Uterus (tissue), 4 donors: ENCODE results near the gene EXOSC1. TPM values are rescaled to one million over a fixed set of nuclear protein-coding genes. Genes with fewer than 3 reads are reported as not detected.

Experiments
- DNase-seq, 2 donors: peaks; one replicate each; pipeline ENCODE4 v3.0.0-alpha.2; 2019 to 2020
- H3K27ac ChIP-seq, 2 donors: fragments of 200-600 bp; sonication (generic); 1 replicate in 1 of 2; 2 replicates in 1 of 2; pipeline ENCODE4 v1.5.1; 2016 to 2018
- H3K27me3 ChIP-seq, 2 donors: fragments of 200-600 bp; sonication (generic); one replicate each; pipeline ENCODE4 v1.5.1; 2018 to 2019; ENCODE audit warnings: control low read depth in 1 of 2
- H3K36me3 ChIP-seq, 2 donors: fragments of 200-600 bp; sonication (generic); one replicate each; pipeline ENCODE4 v1.5.1; 2019; ENCODE audit warnings: control low read depth in 1 of 2
- H3K4me1 ChIP-seq, 2 donors: fragments of 200-600 bp; sonication (generic); one replicate each; pipeline ENCODE4 v1.5.1; 2018 to 2019; ENCODE audit warnings: control low read depth in 1 of 2
- H3K4me3 ChIP-seq, 2 donors: fragments of 200-600 bp; sonication (generic); 1 replicate in 1 of 2; 2 replicates in 1 of 2; pipeline ENCODE4 v1.5.1; 2018 to 2019; ENCODE audit warnings: mild to moderate bottlenecking in 1 of 2
- H3K9me3 ChIP-seq, 2 donors: fragments of 200-600 bp; sonication (generic); one replicate each; pipeline ENCODE4 v1.5.1; 2019; ENCODE audit warnings: control low read depth in 1 of 2
- POLR2A ChIP-seq, 2 donors: fragments of 450-650 bp; IDR thresholded peaks; one replicate each; pipeline ENCODE4 v1.6.1; 2016; ENCODE audit warnings: antibody characterized with exemption in 2 of 2, mild to moderate bottlenecking in 1 of 2, moderate library complexity in 1 of 2
- intact Hi-C: fragments of 100-400 bp; cut with DNase I; formaldehyde crosslinking; loops from one replicate; pipeline ENCODE4 v1.15.1; 2023; ENCODE audit warnings: low total_unique reads
- total RNA-seq, 4 donors: library from RNA; depleted of rRNA in 3 of 4; stranded (reverse); fragments of >200 nt in 3 of 4; gene quantifications; one replicate each; pipeline versions ENCODE4 v1.1.0 to v1.2.4, GENCODE V29; 2014 to 2023
- TF ChIP-seq, protein P1 (sequence below), 4 experiments: fragments of 200-600 bp in 2 of 4; fragments of 450-650 bp in 2 of 4; sonication (generic) in 2 of 4; IDR thresholded peaks; one replicate each; pipeline ENCODE4 v1.5.1; 2016 to 2019; ENCODE audit warnings: antibody characterized with exemption in 4 of 4, mild to moderate bottlenecking in 2 of 4, moderate library complexity in 1 of 4
- donor health status: DM: yes; HTN: yes; CAD: no.

EXOSC1 gene
- total RNA-seq, 4 donors from 2014 or later, result 26.7 to 349 (median 48.3) TPM

DNA sequence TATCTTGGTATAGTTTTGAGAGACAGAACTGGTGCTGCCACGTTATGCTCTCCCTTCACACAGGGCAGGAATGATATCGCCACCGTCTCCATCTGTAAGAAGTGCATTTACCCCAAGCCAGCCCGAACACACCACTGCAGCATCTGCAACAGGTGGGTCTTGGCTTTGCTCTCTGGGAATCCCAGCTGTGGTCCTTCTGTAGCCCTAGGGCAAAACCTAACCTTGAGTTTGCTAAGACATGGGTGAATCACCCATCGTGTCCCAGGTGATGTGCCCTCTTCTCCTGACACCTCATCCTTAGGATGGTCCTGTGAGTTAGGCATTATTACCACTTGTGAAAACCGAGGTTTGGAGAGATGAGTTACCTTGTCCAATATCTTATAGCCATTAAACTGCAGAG lies 6.5 kb upstream of the EXOSC1 start:
- Histone ChIP-seq H3K4me3 (no peak overlapping the region), H3K27me3 (no peaks in the 10 kb centered on the region), H3K27ac (no peak overlapping the region), H3K9me3 (no peaks in the 10 kb centered on the region), H3K4me1 (no peaks in the 10 kb centered on the region), H3K36me3 (no peaks in the 10 kb centered on the region)
- no peak for TF ChIP-seq POLR2A (IDR thresholded peaks at IDR 0.05)
- TF ChIP-seq, protein P1, sequence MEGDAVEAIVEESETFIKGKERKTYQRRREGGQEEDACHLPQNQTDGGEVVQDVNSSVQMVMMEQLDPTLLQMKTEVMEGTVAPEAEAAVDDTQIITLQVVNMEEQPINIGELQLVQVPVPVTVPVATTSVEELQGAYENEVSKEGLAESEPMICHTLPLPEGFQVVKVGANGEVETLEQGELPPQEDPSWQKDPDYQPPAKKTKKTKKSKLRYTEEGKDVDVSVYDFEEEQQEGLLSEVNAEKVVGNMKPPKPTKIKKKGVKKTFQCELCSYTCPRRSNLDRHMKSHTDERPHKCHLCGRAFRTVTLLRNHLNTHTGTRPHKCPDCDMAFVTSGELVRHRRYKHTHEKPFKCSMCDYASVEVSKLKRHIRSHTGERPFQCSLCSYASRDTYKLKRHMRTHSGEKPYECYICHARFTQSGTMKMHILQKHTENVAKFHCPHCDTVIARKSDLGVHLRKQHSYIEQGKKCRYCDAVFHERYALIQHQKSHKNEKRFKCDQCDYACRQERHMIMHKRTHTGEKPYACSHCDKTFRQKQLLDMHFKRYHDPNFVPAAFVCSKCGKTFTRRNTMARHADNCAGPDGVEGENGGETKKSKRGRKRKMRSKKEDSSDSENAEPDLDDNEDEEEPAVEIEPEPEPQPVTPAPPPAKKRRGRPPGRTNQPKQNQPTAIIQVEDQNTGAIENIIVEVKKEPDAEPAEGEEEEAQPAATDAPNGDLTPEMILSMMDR (IDR thresholded peaks at IDR 0.05), result no peak
- DNase-seq, result no peak
- intact Hi-C loops, result no loop called here

DNA sequence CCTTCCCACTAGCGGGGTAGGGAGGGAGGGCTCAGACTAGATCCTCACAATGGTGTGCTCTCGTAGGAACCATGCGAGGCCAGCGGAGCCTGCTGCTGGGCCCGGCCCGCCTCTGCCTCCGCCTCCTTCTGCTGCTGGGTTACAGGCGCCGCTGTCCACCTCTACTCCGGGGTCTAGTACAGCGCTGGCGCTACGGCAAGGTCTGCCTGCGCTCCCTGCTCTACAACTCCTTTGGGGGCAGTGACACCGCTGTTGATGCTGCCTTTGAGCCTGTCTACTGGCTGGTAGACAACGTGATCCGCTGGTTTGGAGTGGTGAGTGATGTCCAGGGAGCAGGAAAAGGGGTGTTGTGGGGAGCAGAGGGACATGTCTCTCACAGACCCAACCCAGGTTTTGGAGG lies 5.8 kb upstream of the EXOSC1 start:
- DNase-seq, result no peak
- Histone ChIP-seq H3K4me3 (no peak overlapping the region), H3K36me3 (no peaks in the 10 kb centered on the region), H3K9me3 (no peaks in the 10 kb centered on the region), H3K4me1 (no peaks in the 10 kb centered on the region), H3K27me3 (no peaks in the 10 kb centered on the region), H3K27ac (no peak overlapping the region)
- no peak for TF ChIP-seq POLR2A (IDR thresholded peaks at IDR 0.05)
- TF ChIP-seq, protein P1 (IDR thresholded peaks at IDR 0.05), result no peak
- intact Hi-C loops, result no loop called here

DNA sequence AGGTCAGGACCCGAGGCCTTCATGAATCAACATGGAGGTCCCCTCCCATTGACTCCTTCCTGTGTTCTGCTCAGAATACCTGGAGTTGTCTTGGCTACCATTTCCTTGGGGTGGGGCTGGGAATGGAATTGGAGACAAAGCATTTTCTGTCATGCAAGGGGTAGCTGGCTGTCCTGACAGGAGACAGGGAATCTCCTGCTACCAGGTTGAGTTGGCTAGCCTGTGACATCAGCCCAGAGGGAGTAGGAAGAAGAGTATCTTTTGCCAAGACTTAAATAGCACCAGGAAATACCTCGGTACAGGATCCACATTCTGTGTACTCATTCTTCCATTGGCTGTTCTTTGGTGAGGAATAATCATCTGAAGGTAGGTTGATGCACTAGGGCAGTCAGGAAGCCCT lies 5.0 kb upstream of the EXOSC1 start:
- no peak for TF ChIP-seq POLR2A (IDR thresholded peaks at IDR 0.05)
- TF ChIP-seq, protein P1 (IDR thresholded peaks at IDR 0.05), result no peak
- intact Hi-C loops, result no loop called here
- no peaks in the 10 kb centered on the region for H3K4me1 ChIP-seq

DNA sequence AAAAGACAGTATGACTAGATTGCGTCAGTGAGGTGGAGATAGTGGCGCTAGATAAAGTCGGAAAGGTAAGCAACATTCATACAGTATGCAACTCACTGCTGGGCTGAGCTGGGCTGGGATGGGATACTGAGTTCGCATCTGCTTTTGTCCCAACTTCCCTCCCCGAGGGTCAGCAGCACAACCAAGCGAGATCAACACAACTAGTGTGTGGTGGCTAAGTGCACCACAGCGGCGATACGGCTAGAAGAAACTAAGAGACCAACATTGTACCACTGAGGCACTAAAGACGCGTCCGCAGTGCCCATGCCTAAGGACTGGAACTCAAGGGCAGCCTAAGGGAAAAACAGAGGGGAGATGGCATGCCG lies 467 bp downstream of the EXOSC1 start:
- H3K4me1 ChIP-seq, result no peaks in the 10 kb centered on the region

More for the DNA sequence above, 5.0 kb upstream of the EXOSC1 start:
- Histone ChIP-seq H3K9me3 (no peaks in the 10 kb centered on the region), H3K36me3 (no peaks in the 10 kb centered on the region), H3K4me3 (no peak overlapping the region), H3K27me3 (no peaks in the 10 kb centered on the region), H3K27ac (no peak overlapping the region)
- DNase-seq, result no peak

DNA sequence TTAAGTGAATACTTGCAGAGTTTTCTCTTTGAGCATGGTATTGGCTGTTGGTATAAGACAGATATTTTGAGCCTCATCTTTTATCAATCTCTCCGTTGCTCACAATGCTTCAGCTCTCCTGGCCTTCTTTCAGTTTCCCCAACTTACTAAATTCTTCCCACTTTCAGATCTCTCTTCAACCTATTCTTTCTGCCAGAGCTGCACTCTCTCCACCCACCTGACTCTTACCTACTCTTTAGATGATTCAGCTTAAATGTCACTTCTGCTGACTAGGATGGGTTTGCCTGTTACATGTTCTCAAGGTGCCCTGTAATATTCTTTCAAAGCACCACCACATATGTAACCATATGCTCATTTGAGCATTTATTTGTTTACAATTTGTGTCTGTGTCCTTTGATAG lies 1.6 kb downstream of the EXOSC1 start:
- no peak overlapping the region for H3K27ac ChIP-seq
- H3K9me3 ChIP-seq, result no peaks in the 10 kb centered on the region
- no peaks in the 10 kb centered on the region for H3K27me3 ChIP-seq
- intact Hi-C loops, result no loop called here
- no peak for DNase-seq
- TF ChIP-seq, protein P1 (IDR thresholded peaks at IDR 0.05), result no peak
- TF ChIP-seq POLR2A (IDR thresholded peaks at IDR 0.05), result no peak
- H3K36me3 ChIP-seq, result no peaks in the 10 kb centered on the region
- no peak overlapping the region for H3K4me3 ChIP-seq
- H3K4me1 ChIP-seq, result no peaks in the 10 kb centered on the region

More for the DNA sequence above, 467 bp downstream of the EXOSC1 start:
- Histone ChIP-seq H3K4me3 (peak overlapping the region; percentile 65 to 88), H3K36me3 (no peaks in the 10 kb centered on the region), H3K27me3 (no peaks in the 10 kb centered on the region), H3K9me3 (no peaks in the 10 kb centered on the region), H3K27ac (peak overlapping the region; percentile 68 to 70)
- no peak for DNase-seq
- TF ChIP-seq, protein P1 (IDR thresholded peaks at IDR 0.05), result no peak
- no peak for TF ChIP-seq POLR2A (IDR thresholded peaks at IDR 0.05)
- intact Hi-C loops, result no loop called here
